ENCODE results near the gene MGP.

- TF ChIP-seq SRF (IDR thresholded peaks at IDR 0.05; ENCODE audit: low read depth, low read length) (no peak), RNF219 (CRISPR knock-in tag; IDR thresholded peaks at IDR 0.05) (no peak), ZSCAN31 (CRISPR knock-in tag; IDR thresholded peaks at IDR 0.05; ENCODE audit: low read depth) (no peak), PATZ1 (CRISPR knock-in tag; IDR thresholded peaks at IDR 0.05) (no peak), SKI (IDR thresholded peaks at IDR 0.05; ENCODE audit: partially characterized antibody) (no peak), PHB2 (IDR thresholded peaks at IDR 0.05; ENCODE audit: partially characterized antibody) (no peak), YY1 (IDR thresholded peaks at IDR 0.05; ENCODE audit: insufficient read depth, insufficient replicate concordance, low read depth, low read length) (no peak), CTCF (CRISPR knock-in tag; IDR thresholded peaks at IDR 0.05) (no peak), TAF1 (CRISPR knock-in tag; IDR thresholded peaks at IDR 0.05) (no peak), NR1H2 (CRISPR knock-in tag; IDR thresholded peaks at IDR 0.05; ENCODE audit: borderline replicate concordance, low read depth) (no peak), POLR2AphosphoS5 (IDR thresholded peaks at IDR 0.05; ENCODE audit: low read depth, low read length) (no peak), TBL1XR1 (IDR thresholded peaks at IDR 0.05; ENCODE audit: borderline replicate concordance, low read length, partially characterized antibody) (no peak)
- TF ChIP-seq, protein P1, sequence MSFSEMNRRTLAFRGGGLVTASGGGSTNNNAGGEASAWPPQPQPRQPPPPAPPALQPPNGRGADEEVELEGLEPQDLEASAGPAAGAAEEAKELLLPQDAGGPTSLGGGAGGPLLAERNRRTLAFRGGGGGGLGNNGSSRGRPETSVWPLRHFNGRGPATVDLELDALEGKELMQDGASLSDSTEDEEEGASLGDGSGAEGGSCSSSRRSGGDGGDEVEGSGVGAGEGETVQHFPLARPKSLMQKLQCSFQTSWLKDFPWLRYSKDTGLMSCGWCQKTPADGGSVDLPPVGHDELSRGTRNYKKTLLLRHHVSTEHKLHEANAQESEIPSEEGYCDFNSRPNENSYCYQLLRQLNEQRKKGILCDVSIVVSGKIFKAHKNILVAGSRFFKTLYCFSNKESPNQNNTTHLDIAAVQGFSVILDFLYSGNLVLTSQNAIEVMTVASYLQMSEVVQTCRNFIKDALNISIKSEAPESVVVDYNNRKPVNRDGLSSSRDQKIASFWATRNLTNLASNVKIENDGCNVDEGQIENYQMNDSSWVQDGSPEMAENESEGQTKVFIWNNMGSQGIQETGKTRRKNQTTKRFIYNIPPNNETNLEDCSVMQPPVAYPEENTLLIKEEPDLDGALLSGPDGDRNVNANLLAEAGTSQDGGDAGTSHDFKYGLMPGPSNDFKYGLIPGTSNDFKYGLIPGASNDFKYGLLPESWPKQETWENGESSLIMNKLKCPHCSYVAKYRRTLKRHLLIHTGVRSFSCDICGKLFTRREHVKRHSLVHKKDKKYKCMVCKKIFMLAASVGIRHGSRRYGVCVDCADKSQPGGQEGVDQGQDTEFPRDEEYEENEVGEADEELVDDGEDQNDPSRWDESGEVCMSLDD (CRISPR knock-in tag; IDR thresholded peaks at IDR 0.05; ENCODE audit: borderline replicate concordance) = no peak
These were observed 16.6 kb downstream of the MGP start for GRCh38 chr12:14868916-14869506.
